K562 (cell line): ENCODE results near the gene PACSIN1. TPM values are rescaled to one million over a fixed set of nuclear protein-coding genes. Genes with fewer than 3 reads are reported as not detected.
A peak's percentile ranks its signal among the peaks of the same experiment; 100 is the strongest.

Experiments
- ASH1L ChIP-seq: fragments of 450-650 bp; IDR thresholded peaks from 2 replicates; pipeline ENCODE4 v1.6.1; 2018; ENCODE audit warnings: borderline replicate concordance, mild to moderate bottlenecking, low read depth; ENCODE audit not compliant: partially characterized antibody
- ATF7 ChIP-seq: fragments of 450-650 bp; IDR thresholded peaks from 2 replicates; pipeline ENCODE4 v1.7.1; 2014; ENCODE audit warnings: mild to moderate bottlenecking, moderate library complexity
- CBFA2T3 ChIP-seq: fragments of 450-650 bp; IDR thresholded peaks from 2 replicates; pipeline ENCODE4 v1.6.1; 2017
- CBX1 ChIP-seq: sonication (generic); IDR thresholded peaks from 2 replicates; pipeline ENCODE4 v1.6.1; 2016; ENCODE audit warnings: antibody characterized with exemption, low read depth, mild to moderate bottlenecking
- CEBPB ChIP-seq: fragments of 450-650 bp; IDR thresholded peaks from 2 replicates; pipeline ENCODE4 v1.6.1; 2016; ENCODE audit warnings: missing genetic modification characterization, missing compliant biosample characterization
- FOXM1 ChIP-seq, 2 experiments: fragments of 450-650 bp in 1 of 2; sonication (generic) in 1 of 2; formaldehyde crosslinking in 1 of 2; IDR thresholded peaks; 2 replicates each; pipeline versions ENCODE4 v1.6.1 to v1.9.0; 2017 to 2022; ENCODE audit warnings: low read depth in 2 of 2, mild to moderate bottlenecking in 2 of 2, missing genetic modification reagents in 1 of 2, moderate library complexity in 1 of 2
- GABPB1 ChIP-seq: sonication (generic); formaldehyde crosslinking; IDR thresholded peaks from 2 replicates; pipeline ENCODE4 v1.8.0; 2022; ENCODE audit warnings: mild to moderate bottlenecking, missing genetic modification reagents
- HMG20B ChIP-seq: fragments of 250-450 bp; sonication (Bioruptor Pico); IDR thresholded peaks from 2 replicates; pipeline ENCODE4 v1.5.0; 2021; ENCODE audit warnings: mild to moderate bottlenecking
- KLF1 ChIP-seq: fragments of 450-650 bp; IDR thresholded peaks from 2 replicates; pipeline ENCODE4 v1.6.1; 2016; ENCODE audit warnings: missing genetic modification characterization, missing compliant biosample characterization
- NCOA4 ChIP-seq: fragments of 450-650 bp; IDR thresholded peaks from 2 replicates; pipeline ENCODE4 v1.6.1; 2018; ENCODE audit warnings: mild to moderate bottlenecking; ENCODE audit not compliant: partially characterized antibody
- NEUROD1 ChIP-seq: fragments of 150-350 bp; IDR thresholded peaks from 2 replicates; pipeline ENCODE4 v1.6.1; 2014; ENCODE audit warnings: borderline replicate concordance, low read length, low read depth; ENCODE audit not compliant: partially characterized antibody
- NR4A1 ChIP-seq, 2 experiments: fragments of 250-450 bp in 1 of 2; fragments of 450-650 bp in 1 of 2; sonication (Bioruptor Pico) in 1 of 2; IDR thresholded peaks; 2 replicates each; pipeline versions ENCODE4 v1.4.0 to v1.6.1; 2016 to 2020; ENCODE audit warnings: mild to moderate bottlenecking in 2 of 2, missing compliant biosample characterization in 1 of 2, missing genetic modification characterization in 1 of 2, moderate library complexity in 1 of 2
- SMARCC2 ChIP-seq: fragments of 450-650 bp; IDR thresholded peaks from 2 replicates; pipeline ENCODE4 v1.6.1; 2017; ENCODE audit warnings: antibody characterized with exemption, moderate library complexity, mild to moderate bottlenecking, low read depth
- TCF3 ChIP-seq: sonication (generic); formaldehyde crosslinking; IDR thresholded peaks from 2 replicates; pipeline ENCODE4 v1.4.0; 2020; ENCODE audit warnings: mild to moderate bottlenecking, missing genetic modification reagents
- ZFP36 ChIP-seq: fragments of 150-350 bp; IDR thresholded peaks from 2 replicates; pipeline ENCODE4 v1.6.1; 2018; ENCODE audit warnings: low read length, low read depth; ENCODE audit not compliant: partially characterized antibody
- ZKSCAN3 ChIP-seq: fragments of 250-450 bp; sonication (Bioruptor Pico); IDR thresholded peaks from 2 replicates; pipeline ENCODE4 v1.4.0; 2020
- ZNF445 ChIP-seq: fragments of 250-450 bp; sonication (Bioruptor Pico); IDR thresholded peaks from 2 replicates; pipeline ENCODE4 v1.4.0; 2020; ENCODE audit warnings: low read depth, mild to moderate bottlenecking, moderate library complexity
- ZSCAN29 ChIP-seq: fragments of 450-650 bp; IDR thresholded peaks from 2 replicates; pipeline ENCODE4 v1.6.1; 2017
- polyA plus RNA-seq, 8 experiments: library from polyadenylated mRNA; depleted of rRNA in 4 of 8; stranded (reverse) in 5 of 8; unstranded in 3 of 8; fragments of >200 nt; fragmentation: Nextera tagmentation in 2 of 8; fragmentation: Illumina TruSeq in 1 of 8; extraction: Ambion mirVana in 2 of 8; extraction: Trizol in 1 of 8; gene quantifications; 2 replicates each; pipeline versions ENCODE4 v1.2.1 to v1.2.3, GENCODE V29; 2011 to 2014; ENCODE audit warnings: inconsistent platforms in 1 of 8, missing spikeins in 1 of 8
- total RNA-seq, 7 experiments: library from RNA; depleted of rRNA in 6 of 7; stranded (reverse); fragments of >200 nt in 6 of 7; fragmentation: Illumina TruSeq in 2 of 7; extraction: Trizol in 2 of 7; gene quantifications; 2 replicates each; pipeline versions ENCODE4 v1.2.1 to v1.2.3, GENCODE V29; 2011 to 2021; ENCODE audit warnings: low replicate concordance in 1 of 7
- TF ChIP-seq, protein P1 (sequence below): fragments of 250-450 bp; sonication (Bioruptor Pico); IDR thresholded peaks from 2 replicates; pipeline ENCODE4 v1.5.0; 2020; ENCODE audit warnings: mild to moderate bottlenecking
- TF ChIP-seq, protein P2 (sequence below): sonication (generic); formaldehyde crosslinking; IDR thresholded peaks from 2 replicates; pipeline ENCODE4 v1.8.0; 2022; ENCODE audit warnings: mild to moderate bottlenecking, low read depth, missing genetic modification reagents
- TF ChIP-seq, protein P3 (sequence below): fragments of 450-650 bp; IDR thresholded peaks from 2 replicates; pipeline ENCODE4 v1.6.1; 2018; ENCODE audit warnings: mild to moderate bottlenecking, low read depth; ENCODE audit not compliant: partially characterized antibody
- TF ChIP-seq, protein P4 (sequence below): sonication (generic); formaldehyde crosslinking; IDR thresholded peaks from 2 replicates; pipeline ENCODE4 v1.8.0; 2022; ENCODE audit warnings: mild to moderate bottlenecking, missing genetic modification reagents

The PACSIN1 gene
- total and polyA plus RNA-seq, 9 of the 15 experiments (the other 6 are each of a cell fraction or from before 2014, with no cell fraction given): 0.01 to 1.7 (median 0.45) TPM

DNA sequence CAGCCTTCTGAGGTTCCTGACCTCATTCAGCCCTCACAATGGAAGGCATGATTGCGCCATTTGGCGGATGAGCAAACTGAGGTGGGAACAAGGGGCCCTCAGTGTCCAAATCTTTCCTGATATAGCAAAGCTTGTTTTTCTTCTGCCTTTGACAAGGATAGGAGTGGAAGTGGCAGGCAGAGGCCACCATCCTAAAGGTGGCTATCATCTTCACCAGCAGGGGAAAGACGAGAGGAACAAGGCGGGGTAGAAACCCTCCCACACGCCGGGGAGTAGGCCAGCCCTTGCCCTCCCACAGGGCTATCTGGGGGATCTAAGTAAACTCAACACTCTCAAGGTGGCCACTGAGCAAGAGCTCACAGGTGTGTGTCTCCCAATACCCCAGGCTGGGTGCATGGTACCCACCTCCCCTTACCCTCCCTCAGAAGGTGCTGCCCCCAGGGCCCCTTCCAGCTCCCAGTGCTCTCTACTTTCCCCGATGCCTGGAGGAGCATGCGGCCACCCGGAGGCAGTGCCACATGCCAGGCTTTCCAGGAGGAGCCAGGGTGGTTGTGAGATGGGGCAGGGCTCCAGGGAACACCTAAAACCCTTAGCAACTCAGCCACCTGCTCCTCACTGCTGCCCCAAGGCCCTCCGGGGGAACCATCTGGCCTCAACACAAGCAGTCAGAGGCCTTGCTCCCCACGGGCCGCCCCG, 79.0 kb downstream of the PACSIN1 start (continued):
- no peak for TF ChIP-seq GABPB1 (CRISPR knock-in tag)
- no peak for TF ChIP-seq KLF1 (tag)
- TF ChIP-seq ZNF445 (CRISPR knock-in tag): no peak
- TF ChIP-seq, protein P1, sequence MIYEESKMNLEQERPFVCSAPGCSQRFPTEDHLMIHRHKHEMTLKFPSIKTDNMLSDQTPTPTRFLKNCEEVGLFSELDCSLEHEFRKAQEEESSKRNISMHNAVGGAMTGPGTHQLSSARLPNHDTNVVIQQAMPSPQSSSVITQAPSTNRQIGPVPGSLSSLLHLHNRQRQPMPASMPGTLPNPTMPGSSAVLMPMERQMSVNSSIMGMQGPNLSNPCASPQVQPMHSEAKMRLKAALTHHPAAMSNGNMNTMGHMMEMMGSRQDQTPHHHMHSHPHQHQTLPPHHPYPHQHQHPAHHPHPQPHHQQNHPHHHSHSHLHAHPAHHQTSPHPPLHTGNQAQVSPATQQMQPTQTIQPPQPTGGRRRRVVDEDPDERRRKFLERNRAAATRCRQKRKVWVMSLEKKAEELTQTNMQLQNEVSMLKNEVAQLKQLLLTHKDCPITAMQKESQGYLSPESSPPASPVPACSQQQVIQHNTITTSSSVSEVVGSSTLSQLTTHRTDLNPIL: no peak
- TF ChIP-seq ZKSCAN3: no peak
- no peak for TF ChIP-seq NCOA4
- TF ChIP-seq SMARCC2: no peak
- TF ChIP-seq NEUROD1: no peak
- peak; percentile 82 for TF ChIP-seq TCF3
- no peak for TF ChIP-seq ZFP36
- TF ChIP-seq HMG20B: no peak
- TF ChIP-seq ZSCAN29: no peak
- TF ChIP-seq ATF7: peak; percentile 32; the same call in 1 of the 2 replicates
- TF ChIP-seq, protein P2, sequence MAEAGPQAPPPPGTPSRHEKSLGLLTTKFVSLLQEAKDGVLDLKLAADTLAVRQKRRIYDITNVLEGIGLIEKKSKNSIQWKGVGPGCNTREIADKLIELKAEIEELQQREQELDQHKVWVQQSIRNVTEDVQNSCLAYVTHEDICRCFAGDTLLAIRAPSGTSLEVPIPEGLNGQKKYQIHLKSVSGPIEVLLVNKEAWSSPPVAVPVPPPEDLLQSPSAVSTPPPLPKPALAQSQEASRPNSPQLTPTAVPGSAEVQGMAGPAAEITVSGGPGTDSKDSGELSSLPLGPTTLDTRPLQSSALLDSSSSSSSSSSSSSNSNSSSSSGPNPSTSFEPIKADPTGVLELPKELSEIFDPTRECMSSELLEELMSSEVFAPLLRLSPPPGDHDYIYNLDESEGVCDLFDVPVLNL (CRISPR knock-in tag): no peak
- TF ChIP-seq NR4A1 (CRISPR knock-in tag; IDR thresholded peaks at IDR 0.05): no peak
- TF ChIP-seq NR4A1 (tag; IDR thresholded peaks at IDR 0.05): no peak; the same call in 1 of the 2 replicates
- peak; percentile 83 for TF ChIP-seq CBFA2T3
- TF ChIP-seq CBX1: no peak
- peak; percentile 87 for TF ChIP-seq CEBPB (tag)
- TF ChIP-seq ASH1L: no peak
- TF ChIP-seq, protein P3, sequence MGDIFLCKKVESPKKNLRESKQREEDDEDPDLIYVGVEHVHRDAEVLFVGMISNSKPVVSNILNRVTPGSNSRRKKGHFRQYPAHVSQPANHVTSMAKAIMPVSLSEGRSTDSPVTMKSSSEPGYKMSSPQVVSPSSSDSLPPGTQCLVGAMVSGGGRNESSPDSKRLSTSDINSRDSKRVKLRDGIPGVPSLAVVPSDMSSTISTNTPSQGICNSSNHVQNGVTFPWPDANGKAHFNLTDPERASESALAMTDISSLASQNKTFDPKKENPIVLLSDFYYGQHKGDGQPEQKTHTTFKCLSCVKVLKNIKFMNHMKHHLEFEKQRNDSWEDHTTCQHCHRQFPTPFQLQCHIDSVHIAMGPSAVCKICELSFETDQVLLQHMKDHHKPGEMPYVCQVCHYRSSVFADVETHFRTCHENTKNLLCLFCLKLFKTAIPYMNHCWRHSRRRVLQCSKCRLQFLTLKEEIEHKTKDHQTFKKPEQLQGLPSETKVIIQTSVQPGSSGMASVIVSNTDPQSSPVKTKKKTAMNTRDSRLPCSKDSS: no peak
- TF ChIP-seq, protein P4, sequence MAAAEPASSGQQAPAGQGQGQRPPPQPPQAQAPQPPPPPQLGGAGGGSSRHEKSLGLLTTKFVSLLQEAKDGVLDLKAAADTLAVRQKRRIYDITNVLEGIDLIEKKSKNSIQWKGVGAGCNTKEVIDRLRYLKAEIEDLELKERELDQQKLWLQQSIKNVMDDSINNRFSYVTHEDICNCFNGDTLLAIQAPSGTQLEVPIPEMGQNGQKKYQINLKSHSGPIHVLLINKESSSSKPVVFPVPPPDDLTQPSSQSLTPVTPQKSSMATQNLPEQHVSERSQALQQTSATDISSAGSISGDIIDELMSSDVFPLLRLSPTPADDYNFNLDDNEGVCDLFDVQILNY (CRISPR knock-in tag): no peak
- TF ChIP-seq FOXM1 (IDR thresholded peaks at IDR 0.05; ENCODE audit: low read depth): 0 out of 2 replicates have a peak, but pooled peaks have one; percentile 22
- TF ChIP-seq FOXM1 (CRISPR knock-in tag; IDR thresholded peaks at IDR 0.05; ENCODE audit: low read depth): 0 out of 2 replicates have a peak, but pooled peaks have one; percentile 76
